Urothelium cell line (cell line): ENCODE results near the gene WSCD2.

Source experiments
- DNase-seq: peaks from one replicate; pipeline ENCODE4 v3.0.0; 2011; ENCODE audit warnings: low spot score, mixed read lengths
- FAIRE-seq: peaks from 2 replicates; lab custom pipeline; 2011; peaks lifted over from hg19 to GRCh38; lab: Jason Lieb, UNC

Gene WSCD2

DNA sequence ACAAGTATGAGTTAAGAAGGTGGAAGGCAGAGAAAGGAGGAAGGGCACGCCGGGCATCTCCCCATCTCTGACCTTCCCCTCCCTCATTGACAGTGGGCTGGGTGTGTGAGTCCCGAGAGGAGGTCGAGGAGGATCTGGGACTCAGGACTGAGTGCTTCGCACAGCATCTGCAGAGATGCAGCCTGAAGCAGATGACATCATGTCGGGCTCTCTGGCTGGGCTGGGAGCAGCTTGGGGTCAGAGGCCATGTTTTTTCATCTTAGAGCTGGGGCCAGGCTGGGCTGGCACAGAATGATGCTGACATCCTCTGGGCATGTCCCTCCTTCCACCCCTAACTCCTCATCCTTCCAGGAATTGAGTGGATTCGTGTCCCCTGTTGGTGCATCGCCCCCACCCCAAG is 166.6 kb downstream of the WSCD2 start:
- DNase-seq (no peak), FAIRE-seq (no peak)

DNA sequence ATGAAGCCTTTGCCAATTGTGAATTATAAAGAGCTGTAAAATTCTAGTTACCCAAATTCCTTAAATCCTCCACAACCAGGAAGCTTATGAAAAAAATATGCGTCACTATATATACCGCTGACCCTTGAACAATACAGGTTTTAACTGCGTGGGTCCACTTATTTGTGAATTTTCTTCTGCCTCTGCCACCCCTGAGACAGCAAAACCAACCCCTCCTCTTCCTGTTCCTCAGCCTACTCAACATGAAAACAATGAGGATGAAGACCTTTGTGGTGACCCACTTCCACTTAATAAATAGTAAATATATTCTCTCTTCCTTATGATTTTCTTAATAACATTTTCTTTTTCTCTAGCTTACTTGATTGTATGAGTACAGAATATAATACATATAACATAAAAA is 167.9 kb downstream of the WSCD2 start:
- FAIRE-seq (no peak), DNase-seq (no peak)

DNA sequence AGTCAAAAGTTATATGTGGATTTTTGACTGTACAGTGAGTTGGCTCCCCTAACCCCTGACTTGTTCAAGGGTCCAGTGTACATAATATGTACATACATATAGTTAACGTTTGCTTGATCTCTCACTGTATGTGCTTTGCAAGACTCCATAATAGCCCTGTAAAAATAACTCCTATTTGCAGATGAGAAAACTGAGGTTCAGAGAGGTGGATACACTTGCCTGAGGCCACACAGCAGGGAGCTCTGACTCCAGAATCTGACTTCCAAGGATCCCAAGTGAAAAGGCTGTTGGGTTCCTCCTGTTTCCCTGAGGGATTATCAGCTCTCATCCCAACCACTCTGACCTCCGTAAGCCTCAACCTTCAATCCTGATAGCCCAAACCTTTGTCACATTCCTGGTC is 168.3 kb downstream of the WSCD2 start:
- FAIRE-seq (no peak), DNase-seq (no peak)

DNA sequence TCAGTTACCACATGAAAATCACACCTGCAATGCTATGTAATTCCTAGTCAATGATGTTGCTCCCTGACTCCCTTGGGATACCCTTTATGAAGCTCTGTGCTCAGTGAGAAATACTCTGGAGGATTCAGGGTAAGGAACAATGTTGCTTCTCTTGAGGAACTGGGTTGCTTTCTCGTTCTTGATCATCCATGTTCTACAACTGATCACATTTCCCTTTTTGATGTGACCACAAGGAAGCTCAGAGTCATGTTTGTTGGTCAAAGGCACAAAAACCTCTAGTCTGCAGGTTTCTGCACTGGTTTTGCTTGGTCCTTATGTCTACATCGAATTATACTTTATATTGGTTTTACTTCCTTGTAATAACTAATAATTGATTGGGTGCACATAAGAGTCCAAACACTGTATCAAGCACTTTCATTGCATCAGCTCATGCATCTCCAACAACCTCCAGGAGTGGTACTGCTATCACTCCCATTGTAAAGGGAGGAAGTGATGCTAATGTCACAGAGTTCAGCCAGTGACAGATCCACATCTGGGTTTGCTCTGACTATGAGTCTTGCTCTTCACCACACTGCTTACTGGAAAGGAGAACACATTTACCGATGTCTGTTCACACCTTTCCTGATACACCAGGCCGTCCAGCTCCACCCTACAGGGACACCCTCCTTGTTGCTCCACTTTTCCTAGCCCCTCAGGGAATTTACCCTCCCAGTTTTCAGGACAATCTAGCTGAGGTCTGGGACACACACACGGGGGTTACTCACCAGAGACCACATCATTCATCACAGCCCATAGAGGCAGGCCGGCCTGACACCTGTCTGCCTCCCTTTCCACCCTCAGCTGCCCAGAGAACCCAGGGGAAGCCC is 169.0 kb downstream of the WSCD2 start:
- DNase-seq (no peak), FAIRE-seq (no peak)

DNA sequence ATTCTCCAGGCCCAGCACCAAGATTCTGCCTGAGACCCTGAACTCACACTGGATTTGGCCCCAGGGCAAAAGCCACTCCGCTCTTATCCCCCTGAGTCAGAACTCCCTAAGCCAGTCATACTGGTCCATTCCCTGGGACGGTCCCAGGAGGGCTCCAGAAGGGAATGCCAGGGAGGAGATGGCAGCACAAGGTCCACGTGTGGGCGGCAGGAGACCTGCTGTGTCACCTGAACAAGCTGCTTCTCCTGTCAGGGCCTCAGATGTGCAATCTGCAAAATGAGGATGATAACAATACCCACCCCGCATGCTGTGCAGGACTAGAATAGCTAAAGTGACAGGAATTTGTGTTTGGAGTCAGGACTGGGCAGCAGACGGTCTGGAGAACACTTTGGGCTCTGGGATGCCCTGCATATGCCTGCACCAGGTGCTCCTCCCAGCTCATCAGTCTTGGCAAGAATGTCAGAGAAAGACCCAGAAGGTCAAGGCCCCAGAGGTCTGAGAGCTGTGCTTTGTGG is 169.7 kb downstream of the WSCD2 start:
- DNase-seq: no peak
- no peak for FAIRE-seq

DNA sequence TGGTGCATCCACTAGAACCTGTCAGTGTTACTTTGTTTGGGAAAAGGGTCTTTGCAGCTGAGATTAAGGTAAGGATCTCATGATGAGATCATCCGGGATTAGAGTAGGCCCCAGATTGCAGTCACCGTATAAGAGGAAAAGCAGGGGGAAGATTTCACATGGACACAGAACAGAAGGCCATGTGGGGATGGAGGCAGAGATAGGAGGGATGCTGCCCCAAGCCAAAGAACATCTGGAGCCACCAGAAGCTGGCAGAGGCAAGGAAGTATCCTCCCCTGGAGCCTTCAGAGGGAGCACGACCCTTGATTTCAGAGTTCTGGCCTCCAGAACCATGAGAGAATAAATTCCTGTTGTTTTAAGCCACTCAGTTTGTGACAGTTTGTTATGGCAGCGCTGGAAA is 170.4 kb downstream of the WSCD2 start:
- FAIRE-seq: no peak
- DNase-seq: no peak
